HepG2 (cell line): Measurements from ENCODE around the gene NRSN2. TPM values are rescaled to one million over a fixed set of nuclear protein-coding genes. Genes with fewer than 3 reads are reported as not detected.

ENCODE experiments used
- AHR ChIP-seq: IDR thresholded peaks from 2 replicates; pipeline ENCODE4 v1.6.1; 2018; ENCODE audit warnings: missing genetic modification reagents, missing compliant biosample characterization
- ELF3 ChIP-seq: IDR thresholded peaks from 2 replicates; pipeline ENCODE4 v1.6.1; 2016; ENCODE audit warnings: missing genetic modification reagents, missing compliant biosample characterization
- GTF3A ChIP-seq: sonication (generic); formaldehyde crosslinking; conservative IDR thresholded peaks from 2 replicates; pipeline ENCODE4 v1.4.0; 2020; ENCODE audit warnings: mild to moderate bottlenecking, missing genetic modification reagents
- NFIC ChIP-seq: IDR thresholded peaks from 2 replicates; pipeline ENCODE4 v1.6.1; 2012; ENCODE audit warnings: mild to moderate bottlenecking, low read length, inconsistent platforms
- PATZ1 ChIP-seq: sonication (generic); formaldehyde crosslinking; IDR thresholded peaks from 2 replicates; pipeline ENCODE4 v1.4.0; 2020; ENCODE audit warnings: missing genetic modification reagents
- PAWR ChIP-seq: sonication (generic); formaldehyde crosslinking; IDR thresholded peaks from 2 replicates; pipeline ENCODE4 v1.4.0; 2020; ENCODE audit warnings: missing genetic modification reagents, mild to moderate bottlenecking, borderline replicate concordance
- PHF21A ChIP-seq: sonication (generic); formaldehyde crosslinking; IDR thresholded peaks from 2 replicates; pipeline ENCODE4 v1.5.0; 2020; ENCODE audit warnings: mild to moderate bottlenecking, missing genetic modification reagents
- PTBP1 ChIP-seq: fragments of 200-400 bp; formaldehyde crosslinking; IDR thresholded peaks from 2 replicates; pipeline ENCODE4 v1.6.1; 2018; ENCODE audit warnings: low read length, low read depth; ENCODE audit not compliant: poor library complexity, severe bottlenecking
- SRY ChIP-seq: sonication (generic); formaldehyde crosslinking; IDR thresholded peaks from 2 replicates; pipeline ENCODE4 v1.8.0; 2022; ENCODE audit warnings: mild to moderate bottlenecking, missing genetic modification reagents
- U2AF1 ChIP-seq: fragments of 200-400 bp; formaldehyde crosslinking; optimal IDR thresholded peaks from 2 replicates; pipeline ENCODE3; 2017; ENCODE audit warnings: mild to moderate bottlenecking, low read depth, low read length
- ZBTB7B ChIP-seq: sonication (generic); formaldehyde crosslinking; IDR thresholded peaks from 2 replicates; pipeline ENCODE4 v1.4.0; 2020; ENCODE audit warnings: missing genetic modification reagents
- ZNF296 ChIP-seq: sonication (generic); formaldehyde crosslinking; conservative IDR thresholded peaks from 2 replicates; pipeline ENCODE4 v1.5.0; 2020; ENCODE audit warnings: mild to moderate bottlenecking, missing genetic modification reagents
- ZNF382 ChIP-seq: sonication (generic); formaldehyde crosslinking; IDR thresholded peaks from 2 replicates; pipeline ENCODE4 v1.5.0; 2020; ENCODE audit warnings: missing genetic modification reagents, mild to moderate bottlenecking, borderline replicate concordance
- polyA plus RNA-seq, 8 experiments: library from polyadenylated mRNA; depleted of rRNA in 3 of 8; stranded (reverse) in 7 of 8; unstranded in 1 of 8; fragments of >200 nt; fragmentation: Illumina TruSeq in 4 of 8; extraction: Trizol in 4 of 8; gene quantifications; 2 replicates each; pipeline versions ENCODE4 v1.2.1 to v1.2.3, GENCODE V29; 2011 to 2016; ENCODE audit warnings: low read depth in 4 of 8, missing spikeins in 1 of 8, mixed read lengths in 1 of 8; ENCODE audit not compliant: insufficient read depth in 1 of 8
- total RNA-seq, 5 experiments: library from RNA; depleted of rRNA; stranded (reverse); fragments of >200 nt; fragmentation: Illumina TruSeq; extraction: Trizol; gene quantifications; 2 replicates each; pipeline ENCODE4 v1.2.3, GENCODE V29; 2016; ENCODE audit warnings: low read depth in 1 of 5
- TF ChIP-seq, protein P1 (sequence below): sonication (generic); formaldehyde crosslinking; IDR thresholded peaks from 2 replicates; pipeline ENCODE4 v1.5.1; 2020; ENCODE audit warnings: missing genetic modification reagents, mild to moderate bottlenecking, borderline replicate concordance
- TF ChIP-seq, protein P2 (sequence below): sonication (generic); formaldehyde crosslinking; IDR thresholded peaks from 2 replicates; pipeline ENCODE4 v1.5.0; 2020; ENCODE audit warnings: mild to moderate bottlenecking, missing genetic modification reagents, borderline replicate concordance
- TF ChIP-seq, protein P3 (sequence below): sonication (generic); formaldehyde crosslinking; IDR thresholded peaks from 2 replicates; pipeline ENCODE4 v1.4.0; 2020; ENCODE audit warnings: missing genetic modification reagents, mild to moderate bottlenecking, borderline replicate concordance

Gene NRSN2
- total and polyA plus RNA-seq, 2 of the 13 experiments (the other 11 are each of a cell fraction or from before 2014, with no cell fraction given): 32.3 to 49.4 TPM

DNA sequence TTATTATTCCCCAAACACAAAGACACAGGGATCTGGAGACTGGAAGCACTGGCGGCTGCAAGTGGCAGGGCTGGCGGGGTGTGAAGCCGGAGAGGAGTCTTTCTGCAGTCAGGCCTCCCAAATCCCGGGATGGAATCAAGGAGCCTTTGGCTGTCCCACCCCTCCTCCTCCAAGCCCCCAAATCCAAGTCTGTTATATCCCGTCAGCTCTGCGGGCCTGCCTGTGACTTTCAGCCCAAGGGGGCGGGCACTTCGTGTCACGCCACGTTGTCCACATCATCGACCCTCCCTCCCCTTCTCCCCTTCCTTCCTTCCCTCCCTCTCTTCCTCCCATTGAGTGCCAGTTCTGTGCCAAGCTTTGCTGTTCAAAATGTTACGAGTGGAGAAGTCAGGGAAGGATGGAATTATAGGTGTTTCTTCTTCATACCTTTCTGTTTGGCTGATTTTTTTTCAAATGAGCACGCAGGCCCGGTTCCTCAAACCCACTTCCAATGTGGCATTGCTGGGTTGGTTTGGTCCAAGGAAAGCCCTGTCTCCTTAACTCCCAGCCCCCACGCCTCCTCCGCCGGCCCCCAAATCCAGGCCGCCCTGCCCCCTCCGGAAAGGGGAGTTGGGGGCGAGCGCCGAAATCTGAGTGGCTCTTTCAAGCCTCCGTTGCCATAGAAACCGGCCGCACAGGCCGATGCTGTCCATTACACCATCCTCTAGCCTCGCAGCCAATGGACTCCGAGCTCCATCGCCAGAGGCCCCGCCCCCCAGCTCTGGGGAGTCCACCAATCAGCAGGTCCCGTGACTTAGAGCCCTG, 36.9 kb upstream of the NRSN2 start (continued):
- TF ChIP-seq, protein P1, sequence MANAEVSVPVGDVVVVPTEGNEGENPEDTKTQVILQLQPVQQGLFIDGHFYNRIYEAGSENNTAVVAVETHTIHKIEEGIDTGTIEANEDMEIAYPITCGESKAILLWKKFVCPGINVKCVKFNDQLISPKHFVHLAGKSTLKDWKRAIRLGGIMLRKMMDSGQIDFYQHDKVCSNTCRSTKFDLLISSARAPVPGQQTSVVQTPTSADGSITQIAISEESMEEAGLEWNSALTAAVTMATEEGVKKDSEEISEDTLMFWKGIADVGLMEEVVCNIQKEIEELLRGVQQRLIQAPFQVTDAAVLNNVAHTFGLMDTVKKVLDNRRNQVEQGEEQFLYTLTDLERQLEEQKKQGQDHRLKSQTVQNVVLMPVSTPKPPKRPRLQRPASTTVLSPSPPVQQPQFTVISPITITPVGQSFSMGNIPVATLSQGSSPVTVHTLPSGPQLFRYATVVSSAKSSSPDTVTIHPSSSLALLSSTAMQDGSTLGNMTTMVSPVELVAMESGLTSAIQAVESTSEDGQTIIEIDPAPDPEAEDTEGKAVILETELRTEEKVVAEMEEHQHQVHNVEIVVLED (CRISPR knock-in tag): peak; percentile 72
- no peak for TF ChIP-seq PTBP1
- TF ChIP-seq ZNF382 (CRISPR knock-in tag): no peak
- TF ChIP-seq AHR (CRISPR knock-in tag): peak; percentile 48; the same call in 1 of the 2 replicates
- TF ChIP-seq ZNF296: no peak
- no peak for TF ChIP-seq NFIC
- peak; percentile 63 for TF ChIP-seq ELF3 (CRISPR knock-in tag)
- TF ChIP-seq PHF21A (CRISPR knock-in tag): no peak
- TF ChIP-seq, protein P2, sequence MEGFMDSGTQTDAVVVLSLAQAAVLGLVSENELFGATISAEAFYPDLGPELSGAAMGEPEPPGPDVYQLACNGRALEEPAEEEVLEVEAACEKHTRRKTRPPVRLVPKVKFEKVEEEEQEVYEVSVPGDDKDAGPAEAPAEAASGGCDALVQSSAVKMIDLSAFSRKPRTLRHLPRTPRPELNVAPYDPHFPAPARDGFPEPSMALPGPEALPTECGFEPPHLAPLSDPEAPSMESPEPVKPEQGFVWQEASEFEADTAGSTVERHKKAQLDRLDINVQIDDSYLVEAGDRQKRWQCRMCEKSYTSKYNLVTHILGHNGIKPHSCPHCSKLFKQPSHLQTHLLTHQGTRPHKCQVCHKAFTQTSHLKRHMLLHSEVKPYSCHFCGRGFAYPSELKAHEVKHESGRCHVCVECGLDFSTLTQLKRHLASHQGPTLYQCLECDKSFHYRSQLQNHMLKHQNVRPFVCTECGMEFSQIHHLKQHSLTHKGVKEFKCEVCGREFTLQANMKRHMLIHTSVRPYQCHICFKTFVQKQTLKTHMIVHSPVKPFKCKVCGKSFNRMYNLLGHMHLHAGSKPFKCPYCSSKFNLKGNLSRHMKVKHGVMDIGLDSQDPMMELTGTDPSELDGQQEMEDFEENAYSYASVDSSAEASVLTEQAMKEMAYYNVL: peak; percentile 98
- TF ChIP-seq SRY (CRISPR knock-in tag): peak; percentile 91; the same call in 1 of the 2 replicates
- no peak; the same call in none of the 2 replicates for TF ChIP-seq ZBTB7B (CRISPR knock-in tag)
- no peak for TF ChIP-seq U2AF1
- TF ChIP-seq, protein P3, sequence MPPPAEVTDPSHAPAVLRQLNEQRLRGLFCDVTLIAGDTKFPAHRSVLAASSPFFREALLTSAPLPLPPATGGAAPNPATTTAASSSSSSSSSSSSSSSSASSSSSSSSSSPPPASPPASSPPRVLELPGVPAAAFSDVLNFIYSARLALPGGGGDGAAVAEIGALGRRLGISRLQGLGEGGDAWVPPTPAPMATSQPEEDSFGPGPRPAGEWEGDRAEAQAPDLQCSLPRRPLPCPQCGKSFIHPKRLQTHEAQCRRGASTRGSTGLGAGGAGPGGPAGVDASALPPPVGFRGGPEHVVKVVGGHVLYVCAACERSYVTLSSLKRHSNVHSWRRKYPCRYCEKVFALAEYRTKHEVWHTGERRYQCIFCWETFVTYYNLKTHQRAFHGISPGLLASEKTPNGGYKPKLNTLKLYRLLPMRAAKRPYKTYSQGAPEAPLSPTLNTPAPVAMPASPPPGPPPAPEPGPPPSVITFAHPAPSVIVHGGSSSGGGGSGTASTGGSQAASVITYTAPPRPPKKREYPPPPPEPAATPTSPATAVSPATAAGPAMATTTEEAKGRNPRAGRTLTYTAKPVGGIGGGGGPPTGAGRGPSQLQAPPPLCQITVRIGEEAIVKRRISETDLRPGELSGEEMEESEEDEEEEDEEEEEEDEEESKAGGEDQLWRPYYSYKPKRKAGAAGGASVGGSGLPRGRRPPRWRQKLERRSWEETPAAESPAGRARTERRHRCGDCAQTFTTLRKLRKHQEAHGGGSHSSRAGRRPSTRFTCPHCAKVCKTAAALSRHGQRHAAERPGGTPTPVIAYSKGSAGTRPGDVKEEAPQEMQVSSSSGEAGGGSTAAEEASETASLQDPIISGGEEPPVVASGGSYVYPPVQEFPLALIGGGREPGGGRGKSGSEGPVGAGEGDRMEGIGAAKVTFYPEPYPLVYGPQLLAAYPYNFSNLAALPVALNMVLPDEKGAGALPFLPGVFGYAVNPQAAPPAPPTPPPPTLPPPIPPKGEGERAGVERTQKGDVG (CRISPR knock-in tag): no peak
- no peak for TF ChIP-seq PAWR (CRISPR knock-in tag)
- TF ChIP-seq PATZ1 (CRISPR knock-in tag): peak; percentile 57
- TF ChIP-seq GTF3A (CRISPR knock-in tag): no peak
